ENCODE measurements around the gene ANKRD17.
"Not testable (repeated sequence)": the region's sequence is repeated elsewhere in the genome, so short reads cannot be mapped to it uniquely, and the experiment has no call there.

Gene ANKRD17

GRCh38 chr4:73247100-73247499 lies 11.5 kb downstream of the ANKRD17 start:
- DNase-seq, result no peak

- no peak for DNase-seq
Measured at GRCh38 chr4:73245955-73246354, 12.6 kb downstream of the ANKRD17 start.

GRCh38 chr4:73244945-73245601 lies 13.5 kb downstream of the ANKRD17 start:
- no peak for DNase-seq

GRCh38 chr4:73237044-73237443 lies 21.6 kb downstream of the ANKRD17 start:
- DNase-seq, result no peak

GRCh38 chr4:73236151-73236550 lies 22.4 kb downstream of the ANKRD17 start:
- DNase-seq, result no peak

GRCh38 chr4:73234712-73235111 lies 23.9 kb downstream of the ANKRD17 start:
- no peak for DNase-seq

GRCh38 chr4:73231518-73232487 lies 26.8 kb downstream of the ANKRD17 start:
- DNase-seq, result no peak

- DNase-seq, result no peak
Measured at GRCh38 chr4:73230865-73231517, 27.6 kb downstream of the ANKRD17 start.

GRCh38 chr4:73228800-73229199 lies 29.8 kb downstream of the ANKRD17 start:
- DNase-seq, result not testable (repeated sequence)

GRCh38 chr4:73224886-73225285 lies 33.7 kb downstream of the ANKRD17 start:
- no peak for DNase-seq

GRCh38 chr4:73223258-73223650 lies 35.3 kb downstream of the ANKRD17 start:
- no peak for DNase-seq

GRCh38 chr4:73222466-73223257 lies 35.9 kb downstream of the ANKRD17 start:
- peak; percentile 22 for DNase-seq

GRCh38 chr4:73221734-73222133 lies 36.9 kb downstream of the ANKRD17 start:
- DNase-seq, result no peak

GRCh38 chr4:73220815-73221214 lies 37.8 kb downstream of the ANKRD17 start:
- no peak for DNase-seq

- no peak for DNase-seq
Measured at GRCh38 chr4:73213916-73214653, 44.5 kb downstream of the ANKRD17 start.

- DNase-seq, result no peak
Measured at GRCh38 chr4:73212982-73213730, 45.4 kb downstream of the ANKRD17 start.

GRCh38 chr4:73211968-73212367 lies 46.6 kb downstream of the ANKRD17 start:
- no peak for DNase-seq

GRCh38 chr4:73208376-73208775 lies 50.2 kb downstream of the ANKRD17 start:
- DNase-seq, result no peak

- no peak for DNase-seq
Measured at GRCh38 chr4:73206236-73206635, 52.4 kb downstream of the ANKRD17 start.

- DNase-seq, result no peak
Measured at GRCh38 chr4:73205482-73205881, 53.1 kb downstream of the ANKRD17 start.

GRCh38 chr4:73203976-73204375 lies 54.6 kb downstream of the ANKRD17 start:
- not testable (repeated sequence) for DNase-seq
